Activated CD4-positive, alpha-beta T cell treated with anti-CD3 and anti-CD28 coated beads, Interleukin-2, amount 50 U/mL, for 16 hours (primary cell): ENCODE results near the gene SYTL3.
"Not testable (repeated sequence)": the region's sequence is repeated elsewhere in the genome, so short reads cannot be mapped to it uniquely, and the experiment has no call there.

Experiments
- DNase-seq: peaks from one replicate; pipeline ENCODE4 v3.0.0-alpha.2; 2020

Gene SYTL3

DNA sequence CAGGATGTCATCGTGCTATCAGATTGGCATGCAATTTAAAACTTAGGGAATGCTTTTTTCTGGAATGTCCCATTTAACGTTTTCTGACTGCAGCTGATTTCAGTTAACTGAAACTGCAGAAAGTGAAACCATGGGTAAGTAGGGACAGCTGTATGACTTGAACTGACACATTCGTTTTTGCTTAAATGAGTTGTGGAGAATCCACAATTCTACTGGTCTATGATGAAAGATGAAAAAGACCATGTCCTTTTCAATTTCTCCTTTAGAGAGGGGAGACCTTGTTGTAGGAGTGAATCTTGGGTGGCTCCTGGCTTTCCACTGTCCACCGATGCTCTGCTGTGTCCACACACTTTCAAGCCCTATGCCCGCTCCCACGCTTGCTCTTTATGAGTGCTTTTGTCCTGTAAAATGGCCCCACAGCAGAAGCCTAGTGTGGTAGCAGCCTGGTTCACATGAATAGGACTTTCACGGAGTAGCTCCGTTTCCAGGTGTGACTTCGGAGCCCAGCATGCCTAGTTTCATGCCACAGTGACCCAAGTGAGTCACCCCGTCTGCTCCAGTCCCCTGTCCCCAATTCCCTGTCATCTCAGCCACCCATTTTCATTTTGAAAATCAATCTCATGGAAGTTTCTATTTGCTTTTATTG, 27.2 kb upstream of the SYTL3 start:
- DNase-seq = no peak

DNA sequence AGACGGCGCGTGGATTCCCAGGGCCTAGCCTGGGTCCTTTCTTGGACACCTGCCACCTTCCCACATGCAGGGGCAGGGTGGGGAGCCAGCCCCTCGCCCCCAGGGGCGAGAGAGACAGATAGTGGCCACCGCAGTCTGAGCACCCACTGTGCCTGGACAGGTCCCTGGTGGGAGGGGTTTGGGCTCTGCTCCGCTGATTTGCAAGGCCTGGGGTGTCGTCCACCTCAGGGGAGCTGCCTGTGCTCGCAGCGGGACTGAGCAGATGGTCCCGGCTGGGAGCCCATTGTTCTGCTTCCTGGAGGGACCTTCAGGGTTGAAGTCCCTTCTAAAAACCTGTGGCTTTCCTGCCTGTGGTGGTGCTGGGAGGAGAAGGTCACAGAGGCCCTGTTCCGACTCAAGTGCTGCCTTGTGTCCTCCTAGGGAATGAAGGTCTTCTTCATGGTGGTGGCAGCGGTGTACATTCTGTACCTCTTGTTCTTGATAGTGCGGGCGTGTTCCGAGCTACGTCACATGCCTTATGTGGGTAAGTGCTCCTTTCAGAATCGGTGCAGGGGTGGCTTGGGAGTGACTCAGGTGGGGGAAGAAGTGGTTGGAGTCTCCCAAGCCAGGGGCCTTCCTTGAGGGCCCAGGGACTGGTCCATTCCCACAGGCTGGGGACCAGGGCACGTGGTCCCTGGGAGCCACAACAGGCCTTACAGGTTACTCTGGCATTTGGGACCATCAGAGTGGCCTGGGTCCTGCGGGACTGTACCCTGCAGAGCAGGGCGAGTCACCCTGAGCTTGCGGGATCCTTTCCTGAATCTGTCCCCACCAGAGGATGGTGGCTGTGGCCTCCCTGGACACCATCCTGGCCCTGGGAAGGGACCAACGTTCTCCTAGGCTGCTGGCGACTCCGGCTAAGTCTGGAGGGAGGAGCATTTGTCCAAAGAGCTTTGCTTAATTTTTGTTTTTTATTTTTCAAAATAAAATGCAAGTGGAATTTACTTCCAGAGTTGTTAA, 24.9 kb upstream of the SYTL3 start:
- DNase-seq = no peak

DNA sequence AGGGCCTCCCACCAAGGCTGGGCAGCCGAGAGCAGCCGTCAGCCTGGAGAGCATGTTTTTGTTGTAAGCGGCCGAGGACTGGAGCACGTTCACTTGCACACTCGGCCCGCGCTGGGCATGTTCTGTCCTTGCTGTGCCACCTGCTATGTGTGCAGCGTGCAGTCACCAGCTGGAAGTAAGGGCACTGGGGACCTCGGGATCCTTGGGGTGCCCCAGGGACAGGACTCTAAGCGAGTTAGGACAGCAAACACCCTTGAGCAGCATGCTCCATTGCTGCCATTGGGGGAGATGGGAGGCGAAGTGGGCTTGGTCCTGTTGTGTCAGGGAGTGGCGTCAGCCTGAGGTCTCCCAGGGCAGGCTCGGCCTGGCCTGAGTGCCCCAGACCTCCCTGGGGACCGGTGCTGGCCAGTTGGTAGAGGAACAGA, 24.0 kb upstream of the SYTL3 start:
- DNase-seq = no peak

DNA sequence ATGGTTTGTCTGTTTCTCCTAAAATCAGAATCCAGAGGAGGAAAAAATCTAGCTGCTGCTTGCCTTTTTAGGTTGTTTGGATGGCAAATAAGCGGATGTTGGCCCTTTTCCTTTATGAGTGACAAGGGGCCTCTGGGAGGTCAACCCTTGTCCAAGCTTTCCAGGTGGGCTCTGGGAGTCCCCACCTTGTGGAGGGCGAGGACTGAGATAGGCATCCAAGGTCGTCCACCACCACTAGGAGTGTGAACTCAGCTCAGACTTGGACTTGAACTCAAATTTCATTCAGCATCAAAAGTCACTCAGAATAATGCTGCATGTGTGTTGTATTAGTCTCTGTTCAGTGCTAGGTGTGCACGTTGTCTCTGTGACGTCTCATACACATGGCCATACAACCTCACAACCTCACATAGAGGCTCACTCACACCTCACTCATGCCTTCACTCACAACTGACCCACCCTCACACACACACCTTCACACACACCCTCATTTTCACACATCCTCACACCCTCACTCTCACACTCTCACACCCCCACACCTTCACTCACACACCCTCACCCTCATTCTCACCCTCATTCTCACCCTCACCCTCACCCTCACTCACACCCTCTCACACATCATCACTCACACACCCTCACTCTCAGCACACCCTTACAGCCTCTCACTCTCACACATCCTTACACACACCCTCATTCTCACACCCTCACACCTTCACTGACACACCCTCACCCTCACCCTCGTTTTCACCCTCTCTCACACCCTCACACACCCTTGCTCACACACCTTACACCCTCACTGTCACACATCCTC, 23.3 kb upstream of the SYTL3 start:
- no peak for DNase-seq

DNA sequence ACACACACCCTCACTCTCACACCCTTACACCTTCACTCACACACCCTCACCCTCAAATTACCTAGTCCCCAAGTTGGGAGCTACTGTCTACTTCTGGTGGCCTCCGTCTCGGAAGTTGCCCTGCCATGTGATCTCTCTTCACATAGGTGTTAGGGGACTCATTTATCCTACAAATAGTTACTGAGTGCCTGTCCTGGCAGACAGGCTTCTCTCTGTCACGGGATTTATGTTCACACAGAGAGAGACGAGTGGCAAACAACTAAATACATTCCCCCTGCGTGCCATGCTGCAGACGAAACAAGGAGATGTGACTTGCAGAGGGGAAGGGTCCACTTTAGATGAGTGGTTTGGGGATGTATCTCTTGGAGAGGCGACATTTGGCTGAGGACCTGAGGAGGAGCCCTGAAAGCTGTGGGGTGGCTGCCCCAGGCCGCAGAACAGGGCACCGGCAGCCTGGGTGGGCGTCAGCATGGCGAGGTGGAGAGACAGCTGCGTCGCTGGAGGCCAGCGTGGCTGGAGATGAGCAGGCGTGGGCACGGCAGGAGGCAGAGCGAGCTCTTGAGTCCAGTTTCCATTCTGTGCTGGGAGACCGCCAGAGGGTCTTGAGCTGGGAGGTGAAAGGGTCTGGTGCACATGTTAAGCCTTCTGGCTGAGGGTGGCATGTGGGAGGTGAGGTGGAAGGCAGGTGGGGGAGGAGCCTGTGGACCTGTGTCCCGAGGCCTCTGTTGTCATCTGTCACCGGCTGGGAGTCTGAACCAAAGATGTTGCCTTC, 22.5 kb upstream of the SYTL3 start:
- no peak for DNase-seq

DNA sequence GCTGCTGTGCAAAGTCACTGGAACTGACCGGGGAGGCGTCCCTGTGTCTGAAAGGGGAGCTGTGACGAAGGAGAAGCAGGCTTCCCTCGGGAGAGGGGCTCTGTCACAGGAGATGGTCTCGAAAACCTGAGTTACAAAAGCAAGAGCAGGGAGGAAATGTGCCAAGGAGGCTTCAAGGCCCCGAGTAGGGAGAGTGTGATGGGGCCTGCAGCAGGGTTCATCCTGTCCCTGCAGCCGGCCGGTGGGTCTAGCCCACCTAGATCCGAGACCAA, 22.0 kb upstream of the SYTL3 start:
- DNase-seq = no peak

DNA sequence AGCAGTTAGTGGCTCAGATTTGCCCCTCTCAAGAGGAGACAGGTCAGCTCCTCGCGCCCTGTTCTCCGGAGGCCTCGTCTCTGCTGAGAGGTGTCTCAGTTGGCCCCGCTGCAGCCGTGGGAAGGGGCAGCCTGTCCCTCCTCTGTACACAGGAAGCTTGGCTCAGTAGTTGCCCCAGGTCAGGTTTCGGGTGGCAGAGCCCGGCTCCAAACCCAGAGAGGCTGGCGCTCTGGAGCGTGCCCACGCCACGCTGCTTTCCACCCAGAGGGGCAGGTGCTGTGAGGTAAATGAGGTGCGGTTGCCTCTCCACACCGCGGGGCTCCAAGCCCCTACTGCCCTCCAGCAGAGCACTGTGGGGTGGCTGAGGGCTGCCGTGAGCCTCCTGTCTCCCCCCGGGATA, 21.3 kb upstream of the SYTL3 start:
- no peak for DNase-seq

DNA sequence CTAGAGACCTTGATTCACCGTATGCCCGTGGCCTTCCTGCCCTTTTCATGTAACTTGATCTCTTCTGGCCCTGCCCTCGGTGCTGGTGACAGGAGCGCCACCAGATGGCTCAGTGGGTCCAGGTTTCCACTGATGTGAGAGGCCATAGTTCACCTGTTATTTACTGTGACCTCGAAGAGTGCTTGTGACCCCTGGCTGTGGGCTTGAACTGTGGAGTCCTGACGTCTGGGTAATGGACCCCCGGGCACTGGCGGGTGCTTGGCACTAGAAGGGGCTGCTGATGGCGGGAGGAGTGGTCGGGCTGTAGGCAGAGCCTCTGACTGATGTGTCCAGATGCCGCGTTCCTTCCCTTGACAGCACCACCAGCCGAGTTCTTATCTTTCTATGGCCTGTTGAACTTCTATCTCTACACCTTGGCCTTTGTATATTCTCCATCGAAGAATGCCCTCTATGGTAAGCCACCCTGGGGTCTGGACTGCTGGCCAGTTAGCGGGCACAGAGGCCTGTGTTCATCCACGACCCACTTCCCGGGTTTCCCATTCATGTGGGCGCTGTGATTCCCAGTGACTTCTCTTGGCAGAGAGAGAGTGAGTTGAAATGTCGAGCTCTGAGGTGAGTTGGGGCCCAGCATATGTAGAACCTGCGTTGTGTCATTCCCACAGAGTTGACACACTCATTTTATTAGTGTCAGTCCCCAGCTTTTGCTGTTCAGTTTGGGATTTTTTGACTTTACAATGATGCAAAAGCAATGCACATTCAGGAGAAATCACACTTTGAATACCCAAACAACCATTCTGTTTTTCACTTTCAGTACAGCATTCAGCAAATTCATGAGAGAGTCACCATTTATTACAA, 20.3 kb upstream of the SYTL3 start:
- no peak for DNase-seq

DNA sequence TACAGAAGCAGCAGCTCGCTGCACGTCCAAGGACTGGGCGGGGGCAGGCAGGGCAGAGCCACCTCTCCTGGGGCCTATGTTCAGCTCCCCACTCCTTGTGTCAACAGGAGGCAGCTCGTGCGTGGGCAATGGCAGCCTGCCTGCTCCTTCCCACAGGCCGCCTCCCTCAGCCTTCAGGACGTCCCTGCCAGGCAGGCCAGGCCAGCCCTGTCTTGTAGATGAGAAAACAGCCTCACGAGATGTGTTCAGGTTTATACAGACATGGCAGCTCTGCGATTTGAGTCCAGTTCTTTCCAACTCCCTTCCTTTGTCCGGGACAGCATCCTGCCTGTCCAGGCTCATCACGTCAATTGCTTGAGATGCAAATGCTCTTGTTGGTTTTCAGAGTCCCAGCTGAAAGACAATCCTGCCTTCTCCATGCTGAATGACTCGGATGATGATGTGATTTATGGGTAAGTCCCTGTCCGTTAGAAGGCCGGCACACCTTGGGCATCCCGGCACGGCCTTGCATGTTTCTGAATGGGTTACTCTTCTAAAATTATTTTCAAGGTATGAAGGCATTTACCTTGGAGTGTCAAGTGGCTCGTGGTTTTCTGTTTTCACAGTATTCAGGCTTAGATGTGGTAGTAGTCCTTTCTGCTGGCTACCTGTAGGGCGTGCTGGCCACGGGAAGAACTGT, 18.8 kb upstream of the SYTL3 start:
- DNase-seq = no peak

DNA sequence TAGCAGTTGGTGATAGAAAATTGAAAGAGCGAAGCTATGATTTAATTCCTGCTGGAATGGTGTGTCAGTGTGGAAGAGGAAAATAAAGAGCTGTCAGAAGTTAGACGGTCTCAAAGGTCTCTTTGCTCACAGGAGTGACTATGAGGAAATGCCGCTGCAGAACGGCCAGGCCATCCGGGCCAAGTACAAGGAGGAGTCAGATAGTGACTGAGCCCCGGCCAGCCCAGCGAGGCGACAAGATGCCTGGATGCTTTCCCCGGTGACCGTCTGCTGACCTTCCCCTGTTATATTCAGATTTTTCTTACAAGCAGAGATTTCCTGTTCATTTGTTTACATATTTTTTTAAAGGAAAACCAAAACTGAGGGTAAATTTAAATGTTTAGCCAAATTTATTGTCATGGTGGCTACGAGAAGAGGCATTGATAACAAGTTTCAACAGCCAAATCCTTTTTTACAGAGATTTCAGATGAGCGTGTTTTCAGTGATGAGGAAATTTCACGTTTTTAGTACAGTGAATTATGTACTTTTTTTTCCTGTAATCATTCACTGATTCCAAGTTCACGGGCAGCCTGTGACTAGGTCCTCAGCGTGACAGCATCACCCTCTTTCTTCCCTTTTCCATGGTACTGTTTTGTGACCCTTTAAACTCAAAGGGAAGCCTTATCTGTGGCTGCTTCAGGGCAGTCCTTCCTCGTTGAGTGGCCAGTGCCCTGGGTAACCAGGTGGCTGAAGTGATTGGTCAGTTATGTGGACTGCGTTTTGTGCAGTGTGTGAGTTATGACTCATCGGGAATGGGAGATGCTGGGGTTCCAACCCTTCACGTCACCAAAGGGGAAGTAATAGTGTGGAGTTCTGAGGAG, 17.9 kb upstream of the SYTL3 start:
- no peak for DNase-seq

DNA sequence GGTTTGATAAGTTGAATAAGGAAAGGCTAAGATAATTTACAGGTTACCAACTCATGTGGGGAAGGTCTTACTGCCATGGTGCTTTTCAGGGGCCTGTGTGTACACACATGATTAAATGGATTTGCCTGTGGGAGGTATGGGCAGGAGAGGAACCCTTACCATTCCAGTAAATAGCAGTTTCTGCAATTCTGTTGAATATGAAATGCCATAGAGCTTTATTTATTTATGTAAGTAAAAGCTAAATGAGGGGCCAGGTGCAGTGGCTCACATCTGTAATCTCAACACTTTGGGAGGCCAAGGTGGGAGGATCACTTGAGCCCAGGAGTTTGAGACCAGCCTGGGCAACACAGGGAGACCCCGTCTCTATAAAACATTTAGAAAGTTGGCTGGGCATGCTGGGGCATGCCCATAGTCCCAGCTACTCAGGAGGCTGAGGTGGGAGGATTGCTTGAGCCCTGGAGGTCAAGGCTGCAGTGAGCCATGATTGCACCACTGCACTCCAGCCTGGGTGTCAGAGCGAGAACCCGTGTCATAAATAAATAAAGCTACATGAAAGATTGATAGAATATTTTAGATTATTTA, 17.2 kb upstream of the SYTL3 start:
- not testable (repeated sequence) for DNase-seq

DNA sequence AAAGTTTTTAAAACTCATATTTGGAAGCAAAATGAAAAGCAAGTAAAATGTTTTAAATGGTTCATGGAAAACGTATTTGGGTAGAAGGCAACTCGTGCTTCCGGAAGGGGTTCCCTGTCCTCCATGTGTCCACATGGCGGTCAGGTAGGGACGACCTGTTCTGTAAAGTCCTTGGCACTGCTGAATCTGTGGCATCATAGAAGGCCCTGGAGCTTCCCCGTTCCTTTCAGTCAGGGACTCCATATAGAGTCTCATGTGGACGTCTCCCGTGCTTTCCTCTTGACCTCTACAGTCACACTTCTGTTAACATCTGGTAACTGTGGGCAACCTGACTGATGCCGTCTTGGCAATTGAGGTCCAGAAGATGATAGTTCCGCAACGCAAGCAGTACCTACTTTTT, 16.7 kb upstream of the SYTL3 start:
- DNase-seq = no peak

DNA sequence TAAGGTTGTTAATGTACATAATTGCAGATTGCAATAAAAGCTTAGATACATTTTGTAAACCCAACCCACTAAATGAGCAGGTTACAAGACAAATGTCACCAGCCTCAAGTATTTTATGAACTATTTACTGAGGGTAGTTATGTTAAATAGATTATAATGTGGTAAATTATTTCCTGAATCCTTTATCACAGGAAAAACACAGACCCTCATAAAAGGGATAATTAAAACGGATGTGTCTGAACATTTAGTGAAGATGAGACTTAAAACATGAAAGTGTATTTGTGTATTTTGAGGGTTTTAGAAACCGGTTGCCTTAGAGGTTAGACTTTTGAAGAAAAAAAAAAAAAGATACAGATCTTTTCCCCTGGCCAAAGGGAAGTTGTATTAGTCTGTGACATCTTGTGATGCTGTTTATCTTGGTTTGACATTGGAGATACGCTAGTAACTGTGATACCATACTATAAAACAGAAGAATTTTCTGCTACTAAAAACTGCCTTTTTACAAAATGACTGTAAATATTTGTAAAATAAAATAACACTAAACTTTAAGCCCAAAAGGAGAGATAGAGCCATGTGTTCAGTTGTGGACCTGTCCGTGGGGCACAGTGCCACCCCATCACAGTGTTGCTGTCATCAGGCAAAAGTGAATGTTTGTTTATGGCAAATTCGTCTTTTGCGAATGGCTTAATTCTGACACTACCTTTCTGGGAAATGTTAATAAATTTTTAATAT, 15.0 kb upstream of the SYTL3 start:
- DNase-seq = no peak

DNA sequence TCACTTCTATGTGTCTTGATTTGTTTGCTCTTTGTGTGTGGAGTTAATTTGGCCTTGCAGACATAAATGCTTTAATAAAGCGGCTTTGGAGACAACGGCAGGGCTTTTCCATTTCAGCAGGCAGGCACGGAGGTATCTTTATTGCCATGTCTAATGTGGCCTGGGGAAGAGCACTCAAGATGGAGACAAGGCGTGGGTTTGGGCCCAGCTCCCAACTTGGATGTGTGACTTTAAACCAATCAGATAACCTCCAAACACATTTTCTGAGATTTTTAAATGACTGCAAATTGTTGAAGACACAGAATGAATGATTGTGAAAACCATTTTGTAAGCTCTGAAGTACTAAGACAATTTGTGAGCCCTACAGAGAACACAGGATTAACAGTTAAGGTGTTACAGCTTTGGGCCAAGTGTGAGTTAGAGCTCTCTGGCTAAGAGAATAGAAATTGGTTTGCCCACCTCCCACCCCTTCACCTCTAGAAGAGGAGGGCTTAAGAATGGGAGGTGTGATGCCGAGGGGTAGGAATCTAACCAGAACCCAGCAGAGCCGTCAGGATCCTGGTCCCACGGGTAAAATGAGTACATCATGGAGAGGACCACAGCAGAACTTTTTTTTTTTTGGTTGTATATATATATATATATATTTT, 14.3 kb upstream of the SYTL3 start:
- DNase-seq = no peak

DNA sequence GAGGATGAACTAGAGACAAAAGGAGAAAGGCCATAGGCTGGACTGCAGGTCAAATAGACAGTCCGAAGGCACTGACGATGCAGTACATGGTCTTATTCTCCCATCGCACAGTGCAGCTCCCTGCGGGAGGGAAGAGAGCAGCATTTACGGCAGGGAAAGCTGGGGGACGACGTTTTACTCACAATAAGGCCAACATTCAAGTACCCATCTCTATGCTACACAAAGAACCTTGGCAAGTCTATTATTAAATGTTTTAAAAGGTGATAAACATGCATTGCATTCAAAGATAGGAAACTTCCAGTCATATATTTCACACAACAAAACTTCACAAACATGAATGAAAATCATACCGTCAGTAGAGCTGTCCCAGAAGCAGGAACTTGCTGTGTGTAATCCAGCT, 13.1 kb upstream of the SYTL3 start:
- DNase-seq = no peak

DNA sequence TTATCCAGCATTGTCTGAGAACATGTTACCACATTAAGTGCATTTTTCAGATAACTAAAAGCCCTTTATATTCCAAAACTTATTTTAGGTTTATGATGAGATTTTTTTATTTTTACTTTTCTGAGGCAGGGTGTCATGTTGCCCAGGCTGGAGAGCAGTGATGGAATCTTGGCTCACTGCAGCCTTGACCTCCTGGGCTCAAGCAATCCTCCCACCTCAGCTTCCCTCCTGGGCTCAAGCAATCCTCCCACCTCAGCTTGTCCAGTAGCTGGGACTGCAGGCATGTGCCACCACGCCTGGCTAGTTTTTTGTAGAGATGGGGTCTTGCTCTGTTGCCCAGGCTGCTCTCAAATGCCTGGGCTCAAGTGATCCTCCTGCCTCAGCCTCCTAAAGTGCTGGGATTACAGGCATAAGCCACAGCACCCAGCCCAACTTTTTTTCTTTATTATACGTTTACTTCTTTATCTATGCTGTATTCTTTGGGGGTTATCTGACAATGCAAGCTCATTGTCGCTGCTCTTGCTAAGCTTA, 11.5 kb upstream of the SYTL3 start:
- DNase-seq = no peak

DNA sequence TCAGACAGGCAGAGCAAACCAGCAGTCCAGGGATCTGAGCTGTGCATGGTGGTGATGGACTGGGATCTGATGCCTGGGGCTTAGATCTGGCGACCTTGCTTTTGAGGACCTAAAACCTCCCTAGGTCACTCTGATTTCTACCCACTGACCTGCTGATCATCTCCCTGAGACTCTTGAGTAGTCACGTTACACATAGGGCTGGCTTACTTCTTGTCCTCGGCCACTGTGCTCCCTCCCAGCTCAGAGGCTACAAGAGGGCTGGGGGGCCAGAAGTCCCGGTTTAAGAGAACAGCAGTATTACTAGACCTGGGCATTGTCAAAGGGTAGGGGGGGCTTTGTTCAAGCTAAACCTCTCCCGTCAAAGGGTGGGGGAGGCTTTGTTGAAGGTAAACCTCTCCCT, 10.8 kb upstream of the SYTL3 start:
- DNase-seq = no peak

DNA sequence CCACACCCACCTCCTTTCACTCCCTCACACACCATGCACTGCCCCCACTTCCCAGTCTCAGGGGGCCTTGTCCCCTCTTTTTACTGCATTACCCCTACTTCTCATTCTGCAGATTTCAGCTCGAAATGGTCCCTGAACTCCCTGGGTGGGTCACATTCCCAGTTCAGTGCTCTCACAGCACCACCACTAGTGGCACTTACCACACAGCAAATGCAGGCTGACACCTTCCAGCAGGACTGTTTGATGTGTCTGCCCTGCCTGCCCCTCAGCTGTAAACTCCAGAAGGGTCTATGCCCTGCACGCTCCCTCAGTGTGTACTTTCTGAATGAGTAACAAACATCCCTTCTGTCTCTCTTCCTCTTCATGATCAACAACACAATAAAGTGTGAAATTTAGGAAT, 9.3 kb upstream of the SYTL3 start:
- DNase-seq = no peak
